ENCODE data around the gene IGDCC3.

Gene IGDCC3

GRCh38 chr15:65335278-65336055 is 42.3 kb downstream of the IGDCC3 start:
- no peak for TF ChIP-seq CTCF (IDR thresholded peaks at IDR 0.05; ENCODE audit: low read depth, low read length)
- no peak overlapping the region for H3K4me3 ChIP-seq (ENCODE audit: low read depth, low read length)

GRCh38 chr15:65334586-65335231 is 43.1 kb downstream of the IGDCC3 start:
- H3K4me3 ChIP-seq (ENCODE audit: low read depth, low read length), result no peak overlapping the region
- TF ChIP-seq CTCF (IDR thresholded peaks at IDR 0.05; ENCODE audit: low read depth, low read length), result no peak

GRCh38 chr15:65333856-65334255 is 43.9 kb downstream of the IGDCC3 start:
- TF ChIP-seq CTCF (IDR thresholded peaks at IDR 0.05; ENCODE audit: low read depth, low read length), result no peak

GRCh38 chr15:65333148-65333820 is 44.5 kb downstream of the IGDCC3 start:
- TF ChIP-seq CTCF (IDR thresholded peaks at IDR 0.05; ENCODE audit: low read depth, low read length), result no peak
- H3K4me3 ChIP-seq (ENCODE audit: low read depth, low read length), result no peak overlapping the region

More at GRCh38 chr15:65333856-65334255, 43.9 kb downstream of the IGDCC3 start:
- no peak overlapping the region for H3K4me3 ChIP-seq (ENCODE audit: low read depth, low read length)

GRCh38 chr15:65332391-65333147 is 45.2 kb downstream of the IGDCC3 start:
- TF ChIP-seq CTCF (IDR thresholded peaks at IDR 0.05; ENCODE audit: low read depth, low read length), result no peak
- no peak overlapping the region for H3K4me3 ChIP-seq (ENCODE audit: low read depth, low read length)

GRCh38 chr15:65331811-65332210 is 46.0 kb downstream of the IGDCC3 start:
- no peak for TF ChIP-seq CTCF (IDR thresholded peaks at IDR 0.05; ENCODE audit: low read depth, low read length)
- H3K4me3 ChIP-seq (ENCODE audit: low read depth, low read length), result no peak overlapping the region
